ENCODE results near the gene KRTAP4-8.
"Not testable (repeated sequence)": the region's sequence is repeated elsewhere in the genome, so short reads cannot be mapped to it uniquely, and the experiment has no call there.

The KRTAP4-8 gene

GRCh38 chr17:41063449-41063848, 34.5 kb downstream of the KRTAP4-8 start:
- DNase-seq, result no peak

DNA sequence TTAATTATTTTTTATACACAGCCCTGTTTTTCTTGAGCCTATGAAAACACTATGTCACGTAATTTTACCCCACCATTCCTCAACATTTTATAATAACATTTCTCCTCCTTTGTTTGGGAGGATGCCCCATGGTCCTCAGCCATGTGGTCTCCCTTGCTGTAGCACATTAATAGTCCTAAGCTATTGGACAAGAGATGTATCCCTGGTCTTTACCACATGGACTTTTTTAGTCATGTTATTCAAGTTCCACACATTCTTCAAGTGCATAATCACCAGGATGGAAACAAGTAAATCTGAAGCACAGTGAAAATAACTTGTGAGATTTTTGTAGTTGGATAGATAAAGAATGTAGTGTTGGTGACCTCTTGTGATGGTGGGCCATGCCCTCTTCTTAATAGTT, 36.0 kb downstream of the KRTAP4-8 start:
- no peak for DNase-seq

GRCh38 chr17:41060052-41060604, 37.8 kb downstream of the KRTAP4-8 start, which contains the start of gene KRTAP2-3:
KRTAP2-3 (minus strand) TSS chr17:41060114; CDS start chr17:41060050, 64 bp downstream.
- DNase-seq, result no peak

- DNase-seq, result not testable (repeated sequence)
Observed at GRCh38 chr17:41059276-41060051, 38.5 kb downstream of the KRTAP4-8 start.

GRCh38 chr17:41058741-41059140, 39.2 kb downstream of the KRTAP4-8 start:
- no peak for DNase-seq

- DNase-seq, result no peak
Observed at GRCh38 chr17:41057547-41057946, 40.4 kb downstream of the KRTAP4-8 start.

DNA sequence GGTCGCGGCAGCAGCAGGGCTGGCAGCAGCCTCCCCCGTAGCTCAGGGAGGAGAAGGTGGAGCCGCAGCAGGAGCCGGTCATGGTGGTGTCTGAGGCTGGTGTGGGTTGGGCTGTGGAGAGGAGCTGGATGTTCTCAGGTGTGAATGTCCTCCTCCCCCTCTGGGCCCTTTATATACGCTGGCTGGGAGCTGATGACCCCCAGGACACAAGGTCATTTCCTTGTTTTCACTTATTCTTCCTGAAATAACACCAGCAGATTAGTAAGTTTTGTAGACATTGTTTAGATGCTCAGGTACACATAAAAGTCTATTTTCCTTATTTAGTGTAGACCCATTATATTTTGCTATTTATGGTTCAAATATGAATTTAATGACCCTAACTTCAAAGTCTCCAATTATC, 42.8 kb downstream of the KRTAP4-8 start, which contains the start of gene KRTAP2-2:
KRTAP2-2 (minus strand) TSS at position 101 of the 400 bp plus-strand sequence; CDS start at position 82, 19 bp downstream.
- DNase-seq, result not testable (repeated sequence)

- DNase-seq, result not testable (repeated sequence)
Observed at GRCh38 chr17:41054556-41054955, 43.4 kb downstream of the KRTAP4-8 start.

GRCh38 chr17:41054025-41054424, 43.9 kb downstream of the KRTAP4-8 start:
- DNase-seq, result no peak

GRCh38 chr17:41052566-41052965, 45.4 kb downstream of the KRTAP4-8 start:
- DNase-seq, result no peak

GRCh38 chr17:41049110-41049509, 48.8 kb downstream of the KRTAP4-8 start:
- no peak for DNase-seq

DNA sequence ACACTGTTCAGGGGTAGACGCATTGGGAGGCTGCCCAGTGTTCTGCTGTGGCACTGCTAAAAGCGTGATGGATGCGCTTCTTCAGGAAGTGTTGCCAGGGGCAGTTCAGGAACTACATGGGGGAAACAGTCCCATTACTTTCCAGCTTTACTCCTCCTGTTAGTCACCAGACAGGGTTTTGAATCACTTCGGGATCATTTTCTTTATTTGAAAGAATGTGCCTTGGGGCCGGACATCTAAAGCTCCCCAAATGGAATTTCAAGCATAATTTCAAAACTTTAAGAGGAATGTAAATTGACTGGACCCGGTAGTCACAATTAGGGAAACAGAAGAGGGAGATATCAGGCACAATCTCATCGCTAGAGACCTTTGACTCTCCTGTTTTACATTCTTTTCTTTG, 49.5 kb downstream of the KRTAP4-8 start:
- no peak for DNase-seq
